GM12878 (cell line): ENCODE measurements around the gene MYLK3. TPM values are rescaled to one million over a fixed set of nuclear protein-coding genes. Genes with fewer than 3 reads are reported as not detected.

Experiments used
- ATAC-seq: fragments of 200-7000 bp; cut with Tn5 transposase; 3 replicates; pipeline ENCODE4 v1.9.1; 2020; ENCODE audit warnings: mild to moderate bottlenecking, moderate library complexity
- BruUV-seq: library from RNA; stranded (reverse); fragments of 400-500 nt; replicated peaks from 2 replicates; lab custom pipeline; 2021; lab: Mats Ljungman, UMichigan
- CTCF ChIA-PET: fragments of 300-600 bp; sonication (Branson Sonifier 250); formaldehyde crosslinking; extraction: SDS; loops from one replicate; lab custom pipeline; 2021; ENCODE audit warnings: inconsistent platforms; lab: Yijun Ruan, JAX
- POLR2A ChIA-PET: fragments of 350-600 bp; formaldehyde crosslinking; extraction: SDS; loops from one replicate; lab custom pipeline; 2021; ENCODE audit warnings: inconsistent platforms; lab: Charles Lee
- RAD21 ChIA-PET: fragments of 300-600 bp; sonication (Branson Sonifier 250); formaldehyde crosslinking; loops from one replicate; lab custom pipeline; 2023; ENCODE audit warnings: antibody characterized with exemption; ENCODE audit not compliant: unreplicated experiment; lab: Charles Lee
- SMC1A ChIA-PET: fragments of 300-600 bp; sonication (Branson Sonifier 250); formaldehyde crosslinking; loops from one replicate; lab custom pipeline; 2023; ENCODE audit not compliant: unreplicated experiment, uncharacterized antibody; lab: Charles Lee
- DNase-seq: peaks from one replicate; pipeline ENCODE4 v3.0.0-alpha.2; 2011; ENCODE audit warnings: low read depth, low spot score
- FAIRE-seq: peaks from 3 replicates; lab custom pipeline; 2011; peaks lifted over from hg19 to GRCh38; lab: Jason Lieb, UNC
- H2AFZ ChIP-seq: 2 replicates; pipeline ENCODE4 v1.6.0; 2011; ENCODE audit warnings: low read depth, low read length, control low read depth; ENCODE audit not compliant: control insufficient read depth
- H3K27ac ChIP-seq: 2 replicates; pipeline ENCODE4 v1.5.1; 2011; ENCODE audit warnings: control low read depth; ENCODE audit not compliant: control insufficient read depth, insufficient read depth
- H3K27me3 ChIP-seq, 2 experiments: replicated peaks in 1 of 2; 2 replicates each; pipeline versions ENCODE4 v1.6.0 to v1.6.1; 2011; ENCODE audit warnings: low read length in 1 of 2; ENCODE audit not compliant: control insufficient read depth in 2 of 2, insufficient read depth in 2 of 2
- H3K36me3 ChIP-seq, 2 experiments: 2 replicates each; pipeline ENCODE4 v1.5.1; 2011; ENCODE audit warnings: low read length in 1 of 2; ENCODE audit not compliant: control insufficient read depth in 2 of 2, insufficient read depth in 2 of 2
- H3K4me1 ChIP-seq: 2 replicates; pipeline ENCODE4 v1.6.1; 2011; ENCODE audit warnings: mild to moderate bottlenecking, low read length, moderate library complexity, mixed read lengths; ENCODE audit not compliant: control insufficient read depth, insufficient read depth
- H3K4me2 ChIP-seq: 2 replicates; pipeline ENCODE4 v1.6.0; 2011; ENCODE audit warnings: control low read depth; ENCODE audit not compliant: control insufficient read depth, insufficient read depth
- H3K4me3 ChIP-seq: fragments of 200-600 bp; sonication (generic); 2 replicates; pipeline ENCODE4 v1.5.1; 2016
- H3K79me2 ChIP-seq: 2 replicates; pipeline ENCODE4 v1.6.0; 2011; ENCODE audit warnings: low read length; ENCODE audit not compliant: control insufficient read depth, insufficient read depth
- H3K9ac ChIP-seq: 2 replicates; pipeline ENCODE4 v1.8.0; 2011; ENCODE audit warnings: low read length, control low read depth, mixed read lengths; ENCODE audit not compliant: control insufficient read depth, insufficient read depth
- H3K9me3 ChIP-seq: replicated peaks from 3 replicates; pipeline ENCODE4 v1.5.1; 2011; ENCODE audit warnings: mild to moderate bottlenecking, low read length; ENCODE audit not compliant: control insufficient read depth, insufficient read depth
- H4K20me1 ChIP-seq: 2 replicates; pipeline ENCODE4 v1.6.0; 2011; ENCODE audit not compliant: control insufficient read depth, insufficient read depth
- CEBPZ ChIP-seq: fragments of 150-350 bp; IDR thresholded peaks from 2 replicates; pipeline ENCODE4 v1.6.1; 2016; ENCODE audit warnings: low read depth, low read length
- CREB1 ChIP-seq: IDR thresholded peaks from 2 replicates; pipeline ENCODE4 v1.6.1; 2012; ENCODE audit warnings: low read depth, mild to moderate bottlenecking, inconsistent platforms
- FOS ChIP-seq: IDR thresholded peaks from 3 replicates; pipeline ENCODE4 v1.6.1; 2011; ENCODE audit warnings: borderline replicate concordance; ENCODE audit not compliant: insufficient read length; ENCODE audit errors: extremely low read depth
- KDM1A ChIP-seq: fragments of 200-600 bp; sonication (generic); IDR thresholded peaks from 2 replicates; pipeline ENCODE4 v1.6.1; 2016; ENCODE audit warnings: borderline replicate concordance
- MYB ChIP-seq: fragments of 150-350 bp; IDR thresholded peaks from 2 replicates; pipeline ENCODE4 v1.6.1; 2014; ENCODE audit warnings: mild to moderate bottlenecking, low read depth, low read length, borderline replicate concordance
- NR2F1 ChIP-seq: fragments of 450-650 bp; conservative IDR thresholded peaks from 2 replicates; pipeline ENCODE4 v1.6.1; 2017; ENCODE audit warnings: mild to moderate bottlenecking
- RFX5 ChIP-seq: IDR thresholded peaks from 2 replicates; pipeline ENCODE4 v1.6.1; 2011; ENCODE audit warnings: low read depth, low read length, improper control_type of control experiment
- SIN3A ChIP-seq: IDR thresholded peaks from 2 replicates; pipeline ENCODE4 v1.6.1; 2012; ENCODE audit warnings: low read depth, low read length, improper control_type of control experiment
- STAT3 ChIP-seq: IDR thresholded peaks from 2 replicates; pipeline ENCODE4 v1.6.1; 2011; ENCODE audit warnings: low read depth, low read length, improper control_type of control experiment
- ZZZ3 ChIP-seq: IDR thresholded peaks from 2 replicates; pipeline ENCODE4 v1.6.1; 2011; ENCODE audit warnings: low read depth; ENCODE audit not compliant: control insufficient read depth, insufficient read length
- whole genome bisulfite sequencing: methylation state at CpG from one replicate; pipeline ENCODE4 v1.1.6; 2016; ENCODE audit warnings: low lambda C conversion rate; ENCODE audit not compliant: insufficient replicate concordance, insufficient coverage; ENCODE audit errors: missing lambda C conversion rate; 5-methylcytosine and 5-hydroxymethylcytosine counted together
- in situ Hi-C: fragments of 300-500 bp; cut with MboI; formaldehyde crosslinking; loops from 9 replicates; pipeline ENCODE4 v1.14.3; 2018; ENCODE audit warnings: mixed read lengths
- intact Hi-C: fragments of 100-400 bp; cut with micrococcal nuclease; formaldehyde crosslinking; loops from one replicate; pipeline ENCODE4 v1.14.2; 2022; ENCODE audit not compliant: unreplicated experiment
- polyA plus RNA-seq, 11 experiments: library from polyadenylated mRNA; depleted of rRNA in 4 of 11; unstranded in 6 of 11; stranded (reverse) in 5 of 11; fragments of >200 nt; fragmentation: Nextera tagmentation in 4 of 11; fragmentation: Illumina TruSeq in 1 of 11; extraction: Ambion mirVana in 4 of 11; extraction: Trizol in 1 of 11; gene quantifications; 1 replicate in 1 of 11; 2 replicates in 10 of 11; pipeline versions ENCODE4 v1.2.1 to v1.2.3, GENCODE V29; 2011 to 2016; ENCODE audit warnings: inconsistent platforms in 2 of 11, missing spikeins in 2 of 11, low read depth in 1 of 11
- total RNA-seq, 4 experiments: library from RNA; depleted of rRNA in 3 of 4; stranded (reverse); fragments of >200 nt in 3 of 4; fragmentation: Illumina TruSeq in 1 of 4; extraction: Trizol in 1 of 4; gene quantifications; 2 replicates each; pipeline versions ENCODE4 v1.2.1 to v1.2.3, GENCODE V29; 2013 to 2021

MYLK3 gene
- total and polyA plus RNA-seq, 10 of the 15 experiments (the other 5 are each of a cell fraction or from before 2014, with no cell fraction given), result 0.02 to 0.46 (median 0.17) TPM

- DNase-seq (no peak), ATAC-seq (no peak), FAIRE-seq (no peak)
- BruUV-seq, result no TSS peak
- Histone ChIP-seq H3K27ac (no peak overlapping the region), H3K4me2 (no peak overlapping the region), H2AFZ (no peak overlapping the region), H4K20me1 (no peaks in the 10 kb centered on the region), H3K79me2 (no peaks in the 10 kb centered on the region), H3K9me3 (no peaks in the 10 kb centered on the region), H3K9ac (no peak overlapping the region), H3K4me3 (no peak overlapping the region), H3K4me1 (peaks cover 9% of the 10 kb centered on the region), H3K36me3 (no peaks in the 10 kb centered on the region), H3K27me3 (no peaks in the 10 kb centered on the region)
- POLR2A ChIA-PET, result interaction anchor here (0.7 kb wide), 1 partner anchor 67 kb away, joined by 3 read pairs; no protein-coding TSS in a partner anchor
- intact Hi-C loops (no loop called here), in situ Hi-C loops (no loop called here)
- CTCF ChIA-PET, result no interaction called here
- SMC1A ChIA-PET, result no interaction called here
- 93% methylated on average over 8 of the region's 8 CpGs for WGBS
- RAD21 ChIA-PET, result no interaction called here
- TF ChIP-seq MYB (no peak), KDM1A (no peak), FOS (no peak), ZZZ3 (no peak), CREB1 (no peak), SIN3A (no peak), NR2F1 (no peak), RFX5 (no peak), CEBPZ (no peak), STAT3 (no peak)
Observed at GRCh38 chr16:46768809-46769208, 20.7 kb upstream of the MYLK3 start.
